HG03045 (cell line): ENCODE data around the gene HTRA2.

ENCODE experiments used
- ATAC-seq: cut with Tn5 transposase; IDR thresholded peaks from one replicate; pipeline ENCODE4 v1.9.1; 2021; ENCODE audit warnings: mild to moderate bottlenecking, moderate library complexity; ENCODE audit not compliant: unreplicated experiment

The HTRA2 gene

DNA sequence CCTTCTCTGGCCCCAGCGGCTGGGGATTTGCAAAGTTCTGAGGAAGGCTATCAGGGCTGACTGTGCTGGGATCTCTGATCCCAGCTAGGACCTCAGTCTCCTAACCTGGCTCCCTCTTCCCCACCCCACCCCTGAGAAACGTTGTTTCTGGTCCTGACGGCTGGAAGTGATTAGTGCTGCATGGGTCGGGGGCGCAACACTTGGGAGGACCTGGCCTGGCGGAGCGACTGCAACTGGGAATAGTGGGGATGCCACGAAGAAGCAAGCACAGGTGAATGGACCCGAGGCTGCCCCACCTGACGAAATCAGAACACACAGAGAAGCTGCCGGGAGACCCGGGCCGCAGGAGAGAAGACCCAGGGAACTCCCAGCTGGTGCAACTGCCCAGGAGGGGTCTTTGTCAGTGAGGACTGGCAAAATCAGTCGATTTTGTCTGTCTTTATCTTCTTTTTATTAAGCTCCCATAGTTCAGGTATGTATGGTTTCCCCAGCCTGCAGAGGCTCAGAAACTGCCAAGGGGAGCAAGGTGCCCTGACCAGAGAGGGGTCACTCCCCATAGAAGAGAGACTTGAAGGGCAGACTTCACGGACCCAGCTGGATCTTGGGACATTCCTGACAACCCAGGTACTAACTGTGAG lies 29.7 kb upstream of the HTRA2 start:
- ATAC-seq: no peak

DNA sequence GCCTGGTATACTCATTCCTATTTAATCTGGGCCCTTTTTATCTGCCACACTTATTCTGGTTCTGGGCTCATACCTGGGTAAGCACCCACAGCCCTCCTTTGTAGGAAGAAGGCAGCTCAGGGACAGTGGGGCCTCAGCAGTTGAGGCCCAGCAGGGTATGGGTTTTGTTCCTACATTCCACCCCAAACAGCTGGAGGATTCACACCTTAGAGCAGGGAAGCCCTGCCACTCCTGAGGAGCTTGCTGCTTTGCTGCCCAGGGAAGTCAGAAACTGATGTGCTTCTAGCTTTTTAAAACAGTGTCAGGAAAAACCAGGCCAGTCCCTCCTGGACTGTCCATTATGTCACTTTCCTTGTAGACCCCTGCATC lies 29.2 kb upstream of the HTRA2 start:
- ATAC-seq: no peak

DNA sequence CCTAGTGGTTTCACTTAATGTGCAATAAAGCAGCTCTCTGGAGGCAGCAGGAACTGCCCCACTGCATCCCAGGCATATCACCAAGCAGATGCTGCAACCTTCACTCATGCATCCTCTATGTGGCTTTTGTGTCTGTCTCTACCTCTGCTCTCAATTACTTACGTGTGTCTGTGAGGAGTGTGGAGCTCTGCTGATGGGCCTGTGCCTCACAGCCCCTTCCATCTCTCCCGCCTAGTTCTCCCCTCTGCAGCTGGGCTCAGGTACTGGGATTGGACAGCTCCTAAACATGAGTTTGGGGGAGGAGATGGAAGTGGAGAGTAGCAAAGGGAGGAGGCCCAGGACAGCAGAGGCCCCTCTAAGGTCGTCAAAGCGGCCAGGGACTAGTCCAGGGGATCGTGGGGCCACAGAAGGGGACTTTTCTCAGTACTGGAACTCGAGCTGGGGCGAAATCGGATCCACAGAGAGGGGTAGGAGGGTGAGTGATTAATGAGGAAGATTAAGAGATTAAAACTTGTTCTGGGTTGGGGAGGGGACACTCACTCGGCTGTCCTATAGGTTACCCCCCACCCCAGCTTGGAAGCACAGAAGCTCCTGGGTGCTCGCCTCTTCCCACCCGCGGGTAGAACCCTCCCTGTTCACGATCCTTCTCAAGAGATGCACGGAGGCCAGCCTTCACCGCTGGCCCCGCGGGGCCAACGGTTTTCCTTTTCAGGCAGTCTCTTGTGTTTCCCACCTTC lies 28.2 kb upstream of the HTRA2 start:
- ATAC-seq: no peak

DNA sequence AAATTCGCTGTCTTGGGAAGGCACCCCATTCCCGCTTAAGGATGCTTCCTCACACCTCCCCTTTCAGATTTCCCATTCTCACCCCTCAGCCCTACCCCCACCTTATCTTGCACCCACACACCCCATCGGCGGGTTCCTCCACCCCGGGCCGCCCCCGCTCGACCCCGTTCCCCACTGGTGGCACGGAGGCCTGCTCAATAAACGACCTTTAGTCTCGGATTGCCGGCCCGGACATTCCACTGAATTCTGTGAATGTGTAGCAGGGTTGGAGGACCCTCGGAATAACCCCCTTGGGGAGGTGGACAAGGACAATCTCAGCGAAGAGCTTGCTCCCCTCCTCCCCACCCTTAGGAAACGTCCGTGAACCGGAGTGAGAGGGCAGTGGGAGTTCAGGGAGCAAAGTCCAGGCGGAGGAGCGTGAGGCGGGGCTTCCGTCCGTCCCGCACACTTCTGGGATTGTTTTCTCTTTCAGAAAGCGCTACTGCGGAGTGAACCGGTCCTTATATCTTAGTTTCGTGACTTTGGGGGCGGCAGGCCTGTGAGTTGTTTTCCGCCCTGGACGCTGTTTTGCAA lies 27.5 kb upstream of the HTRA2 start:
- ATAC-seq: no peak

DNA sequence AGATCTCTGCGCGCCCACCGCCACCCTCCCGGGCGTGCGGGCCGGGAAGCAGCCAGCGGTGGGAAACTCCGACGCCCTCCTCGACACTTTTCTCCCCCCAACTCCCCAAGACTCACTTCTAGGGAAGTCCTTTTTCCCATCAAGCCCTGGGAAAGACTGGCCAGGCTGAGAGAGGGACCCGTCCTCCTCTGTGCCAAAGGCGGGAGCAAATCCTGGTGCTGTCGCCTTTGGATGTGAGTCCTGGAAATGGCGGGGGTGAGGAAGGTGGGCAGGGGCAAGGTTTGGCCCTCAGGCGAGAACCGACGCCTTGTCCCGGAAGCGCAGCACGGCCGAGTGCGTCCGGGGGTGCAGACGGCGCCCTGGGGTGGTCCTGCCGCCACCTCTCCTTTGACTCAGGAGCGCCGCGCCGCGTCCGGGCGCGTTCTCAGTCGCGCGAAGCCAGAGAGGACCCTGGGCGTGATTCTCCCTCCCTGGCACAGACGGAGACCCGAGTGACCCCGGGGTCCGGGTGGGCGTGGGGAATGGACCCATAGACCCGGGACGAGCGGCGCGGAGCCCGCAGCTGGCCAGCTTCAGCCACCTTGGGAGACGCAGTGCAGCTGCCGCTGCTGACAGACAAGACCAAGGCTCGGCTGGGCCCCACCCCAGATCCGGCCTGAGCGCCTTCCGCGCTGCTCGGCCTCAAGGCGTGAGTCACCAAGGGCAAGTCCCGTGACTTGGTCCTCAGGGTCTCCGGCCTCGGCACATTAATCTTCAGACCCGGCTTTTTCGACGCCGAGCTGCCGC lies 26.8 kb upstream of the HTRA2 start:
- ATAC-seq: no peak

DNA sequence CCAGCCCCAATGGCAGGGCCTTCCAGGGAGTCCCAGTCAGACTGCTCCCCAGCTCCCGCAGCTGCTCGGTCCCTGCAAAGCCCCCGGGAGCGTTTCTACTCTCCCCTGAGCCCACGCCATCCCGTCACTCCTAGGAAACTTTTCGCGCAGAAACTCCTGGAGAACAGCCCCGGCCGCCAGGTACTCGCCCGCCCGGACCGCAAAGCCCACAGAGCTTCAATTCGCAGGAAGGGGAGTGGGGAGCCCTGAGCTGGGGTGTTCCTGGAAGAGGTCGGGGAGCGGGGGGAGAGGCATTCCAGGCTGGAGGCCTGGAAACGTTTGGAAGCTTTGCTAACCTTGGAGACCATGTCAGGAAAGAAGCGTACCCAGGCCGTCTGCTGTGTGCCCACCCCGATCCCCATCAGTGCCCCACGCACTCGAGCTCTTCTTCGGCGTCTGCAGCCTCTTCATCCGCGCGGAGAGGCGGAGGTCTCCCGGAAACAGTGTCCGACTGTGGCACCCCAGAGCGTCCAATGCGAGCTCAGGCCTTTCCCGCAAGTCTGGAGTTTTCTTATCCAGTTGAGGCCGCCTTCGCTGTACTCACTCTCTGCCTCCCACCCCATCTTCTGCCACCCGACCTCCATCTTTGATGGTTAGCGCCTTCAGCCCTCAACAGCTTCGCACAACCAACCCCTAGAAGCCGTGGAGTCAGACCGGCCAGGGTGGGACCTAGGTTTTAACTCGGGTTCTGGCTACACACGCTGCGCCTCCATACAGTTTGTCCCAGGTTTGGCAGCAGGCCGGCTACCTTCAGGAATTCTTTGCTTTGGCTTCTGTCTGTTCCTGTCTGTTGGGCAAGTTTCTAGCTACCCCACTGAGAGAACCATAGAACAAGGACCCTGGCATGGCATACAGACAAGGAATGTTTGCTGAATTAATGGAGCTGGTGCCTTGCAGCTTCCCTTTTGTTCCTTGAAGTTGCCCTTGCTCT lies 25.9 kb upstream of the HTRA2 start:
- no peak for ATAC-seq

DNA sequence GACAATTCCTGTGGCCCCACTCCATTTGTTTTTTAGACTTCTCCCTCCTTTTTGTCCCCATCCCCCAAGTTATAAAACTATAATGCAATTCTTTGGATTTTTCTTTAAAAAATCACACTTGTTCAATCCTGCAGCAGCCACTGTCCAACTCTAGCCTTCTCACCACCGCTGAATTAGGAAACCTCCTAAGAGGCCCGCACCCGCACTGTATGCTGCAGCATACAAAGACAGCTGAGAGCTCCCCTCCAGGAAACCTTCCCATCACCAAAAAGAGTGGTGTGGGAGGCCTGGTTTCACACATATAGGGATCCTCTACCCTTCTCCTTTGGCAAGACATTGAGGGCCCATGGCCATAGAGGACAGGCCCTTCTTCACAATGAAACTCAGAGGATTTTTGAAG lies 25.1 kb upstream of the HTRA2 start:
- ATAC-seq: no peak

DNA sequence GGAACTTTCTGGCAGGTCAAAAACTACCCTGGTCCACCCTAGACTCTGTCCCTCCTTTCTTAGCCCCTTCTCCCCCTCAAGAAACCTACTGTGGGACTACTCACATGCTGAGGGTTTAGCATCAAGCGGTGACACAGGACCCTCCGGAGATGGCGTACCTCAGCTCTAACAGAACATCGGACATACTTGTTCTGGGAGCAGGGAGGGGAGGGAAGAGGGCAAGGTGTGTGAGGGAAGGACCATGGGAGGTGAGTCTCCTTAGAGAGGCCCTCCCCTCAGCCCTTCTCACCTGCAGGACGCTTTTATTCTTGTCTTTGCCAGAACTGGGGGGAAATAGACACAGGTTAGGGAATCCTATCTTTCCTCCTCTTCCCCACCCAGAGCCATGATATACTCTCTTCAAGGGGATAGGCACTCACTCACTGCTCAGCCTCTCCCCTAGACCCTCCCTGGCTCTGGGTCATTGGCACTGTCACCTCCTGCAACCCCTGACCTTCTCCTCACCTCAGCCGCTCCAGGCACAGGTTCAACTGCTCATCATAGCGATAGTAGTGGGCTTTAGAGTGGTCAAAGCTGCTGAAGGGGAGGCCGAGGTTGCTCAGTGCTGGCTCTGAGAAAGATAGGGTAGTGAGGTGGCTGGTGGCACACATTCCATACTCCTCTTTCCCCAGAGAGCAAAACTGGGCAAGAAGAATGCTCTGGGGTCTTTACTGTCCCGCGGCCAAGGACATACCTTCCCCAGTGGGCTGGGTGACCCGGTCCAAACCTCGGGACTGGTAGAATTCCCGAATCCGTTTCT lies 24.1 kb upstream of the HTRA2 start:
- no peak for ATAC-seq

DNA sequence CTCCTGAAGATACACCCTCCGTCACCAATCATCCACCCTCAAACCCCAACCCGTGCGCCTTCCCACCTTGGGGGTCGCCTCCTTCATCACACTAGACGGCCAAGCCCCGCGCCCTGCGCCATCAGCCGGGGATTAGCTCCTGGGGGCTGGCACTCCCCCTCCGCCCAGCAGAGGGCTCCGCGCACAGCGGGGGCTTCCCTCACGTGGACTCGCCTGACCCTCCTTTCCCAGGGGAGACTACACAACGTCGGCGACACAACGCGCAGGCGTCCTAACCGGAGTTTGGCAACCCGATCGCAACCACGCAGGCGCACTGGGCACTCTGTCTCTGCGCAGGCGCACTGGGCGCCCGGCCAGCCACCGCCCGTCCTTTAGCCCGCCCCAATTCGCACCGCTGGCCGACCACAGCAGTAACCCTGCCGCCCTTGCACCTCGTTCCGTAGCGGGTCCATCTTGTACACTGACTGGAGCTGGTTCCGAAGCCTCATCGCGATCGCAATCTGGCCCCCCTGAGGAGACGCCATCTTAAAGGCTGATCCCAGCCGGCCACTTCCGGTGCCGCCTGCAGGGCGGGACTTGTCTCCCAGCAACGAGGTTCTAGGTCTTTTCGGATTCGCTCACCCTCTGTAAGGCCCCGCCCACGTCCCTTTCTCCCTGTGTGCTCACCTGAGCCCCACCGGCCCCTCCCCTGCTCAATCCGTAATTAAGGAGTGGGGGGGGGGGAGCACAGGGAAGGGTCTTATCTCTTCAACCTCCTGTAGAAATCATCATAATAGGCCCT lies 22.4 kb upstream of the HTRA2 start, which contains the start of gene PCGF1:
TSS of gene PCGF1 (minus strand) at position 551 of the 781 bp plus-strand sequence. CDS start at position 524, 27 bp downstream.
- ATAC-seq: peak; percentile 92

DNA sequence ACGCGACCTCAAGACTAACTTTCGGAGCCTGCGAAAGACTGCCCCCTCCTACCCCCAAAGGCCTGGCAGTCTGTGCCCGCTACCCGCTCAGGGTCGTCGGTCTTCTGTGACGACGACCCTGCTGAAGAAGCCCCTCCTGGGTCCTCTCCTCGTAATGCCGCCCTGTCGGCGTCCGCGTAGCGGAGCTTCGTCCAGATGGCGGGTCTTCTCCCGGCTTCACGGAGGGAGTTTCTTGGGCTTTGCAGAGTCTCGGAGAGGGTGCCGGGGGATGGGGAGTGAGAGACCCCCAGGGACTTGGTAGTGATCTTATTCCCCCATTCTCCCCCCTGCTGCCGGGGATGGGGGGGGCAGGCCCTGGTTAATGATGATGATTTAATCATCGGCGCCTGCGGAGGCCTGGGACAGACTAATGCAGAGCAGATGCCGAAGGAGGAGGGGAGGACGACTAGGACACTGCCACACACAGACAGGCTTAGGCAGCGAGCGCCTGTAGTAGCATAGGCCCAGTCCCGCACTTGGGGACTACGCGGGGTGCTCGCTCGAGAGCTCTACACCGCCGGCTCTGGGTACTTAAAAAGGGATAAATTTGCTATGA lies 21.7 kb upstream of the HTRA2 start:
- ATAC-seq: peak; percentile 8

DNA sequence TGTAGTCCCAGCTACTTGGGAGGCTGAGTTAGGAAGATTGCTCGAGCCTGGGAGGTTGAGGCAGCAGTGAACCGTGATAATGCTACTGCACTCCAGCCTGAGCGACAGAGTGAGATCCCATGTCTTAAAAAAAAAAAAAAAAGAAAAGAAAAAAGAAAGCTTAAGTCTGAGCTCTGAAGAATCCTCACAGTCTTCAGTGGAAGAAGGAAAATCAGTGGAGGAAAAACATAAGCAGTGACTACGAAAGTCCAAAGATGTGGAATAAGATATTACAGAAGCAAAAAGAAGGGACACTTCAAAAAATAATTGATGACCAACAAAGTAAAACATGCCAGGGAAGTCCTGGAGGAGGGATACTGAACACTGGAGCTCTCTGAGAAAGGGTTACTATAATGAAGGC lies 19.5 kb upstream of the HTRA2 start:
- no peak for ATAC-seq

DNA sequence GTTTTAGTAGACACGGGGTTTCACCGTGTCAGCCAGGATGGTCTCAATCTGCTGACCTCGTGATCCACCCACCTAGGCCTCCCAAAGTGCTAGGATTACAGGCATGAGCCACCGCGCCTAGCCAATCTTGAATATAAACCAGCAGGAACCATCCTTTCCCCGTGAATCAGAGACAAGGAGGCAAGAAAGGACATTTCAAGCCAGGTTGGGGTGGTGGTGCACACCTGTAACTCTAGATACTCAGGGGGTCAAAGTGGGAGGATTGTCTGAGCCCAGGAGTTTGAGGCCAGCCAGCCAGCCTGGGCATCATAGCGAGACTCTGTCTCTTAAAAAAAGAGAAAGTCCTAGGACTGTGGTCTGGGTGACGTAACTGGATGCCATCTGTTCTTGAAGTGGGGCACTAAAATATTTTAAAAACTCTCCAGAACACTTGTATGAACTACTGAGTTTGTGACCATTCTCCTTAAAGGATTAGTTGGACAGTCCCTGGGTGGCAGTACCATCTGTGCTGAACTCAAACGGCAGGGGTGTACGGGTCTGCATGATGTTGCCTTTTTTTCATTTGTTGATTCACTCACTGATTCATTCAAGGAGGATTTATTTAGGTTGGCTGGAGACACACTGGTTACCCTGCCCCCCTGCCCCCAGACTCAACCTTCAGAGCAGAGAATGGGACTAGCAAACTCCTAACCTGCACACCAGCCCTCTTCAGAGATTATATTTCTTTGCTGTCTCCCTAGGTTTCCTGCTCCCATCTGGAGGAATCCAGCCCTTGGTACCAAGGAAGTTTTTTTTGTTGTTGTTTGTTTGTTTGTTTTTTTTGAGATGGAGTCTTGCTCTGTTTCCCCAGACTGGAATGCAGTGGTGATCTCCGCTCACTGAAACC lies 18.4 kb upstream of the HTRA2 start:
- no peak for ATAC-seq

DNA sequence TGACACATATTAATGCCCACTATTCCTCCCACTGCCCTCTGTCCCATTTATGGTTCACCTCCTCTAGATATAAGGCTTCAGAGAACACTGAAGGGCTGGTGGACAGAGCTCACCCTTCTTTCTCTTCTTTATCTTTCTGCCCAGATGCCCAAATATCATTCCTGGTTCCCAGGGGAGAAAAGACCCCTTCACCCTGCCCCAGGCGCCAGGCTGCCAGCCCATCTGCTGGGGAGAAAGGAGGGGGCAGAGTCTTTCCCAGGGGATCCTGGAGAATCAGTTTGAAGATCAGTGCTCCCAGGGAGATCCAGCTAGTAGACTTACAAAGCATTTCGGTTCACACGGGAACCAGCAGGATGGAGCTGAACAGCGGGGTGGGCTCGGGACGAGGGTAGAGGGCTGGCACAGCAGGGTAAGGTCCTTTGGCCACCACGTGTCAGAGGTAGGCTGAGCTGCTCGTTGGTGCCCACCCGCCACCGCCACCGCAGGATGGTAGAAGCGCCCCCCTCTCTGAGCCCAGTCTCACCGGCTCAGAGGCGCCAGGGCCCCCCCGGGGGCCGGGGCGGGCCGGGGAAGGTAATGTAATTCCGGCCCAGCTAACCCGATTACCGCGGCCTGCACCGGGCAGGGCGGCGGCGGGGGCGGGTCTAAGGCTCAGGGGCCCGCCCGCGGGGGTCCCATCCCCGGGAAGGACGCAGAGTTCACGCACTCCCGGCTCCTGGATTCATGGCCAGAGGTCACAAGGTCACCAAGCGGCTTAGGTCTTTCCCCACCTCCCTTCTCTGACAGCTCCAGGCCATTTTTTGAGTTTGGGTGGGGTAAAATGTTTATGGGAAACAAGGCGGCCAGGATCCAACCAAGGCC lies 16.8 kb upstream of the HTRA2 start:
- no peak for ATAC-seq

DNA sequence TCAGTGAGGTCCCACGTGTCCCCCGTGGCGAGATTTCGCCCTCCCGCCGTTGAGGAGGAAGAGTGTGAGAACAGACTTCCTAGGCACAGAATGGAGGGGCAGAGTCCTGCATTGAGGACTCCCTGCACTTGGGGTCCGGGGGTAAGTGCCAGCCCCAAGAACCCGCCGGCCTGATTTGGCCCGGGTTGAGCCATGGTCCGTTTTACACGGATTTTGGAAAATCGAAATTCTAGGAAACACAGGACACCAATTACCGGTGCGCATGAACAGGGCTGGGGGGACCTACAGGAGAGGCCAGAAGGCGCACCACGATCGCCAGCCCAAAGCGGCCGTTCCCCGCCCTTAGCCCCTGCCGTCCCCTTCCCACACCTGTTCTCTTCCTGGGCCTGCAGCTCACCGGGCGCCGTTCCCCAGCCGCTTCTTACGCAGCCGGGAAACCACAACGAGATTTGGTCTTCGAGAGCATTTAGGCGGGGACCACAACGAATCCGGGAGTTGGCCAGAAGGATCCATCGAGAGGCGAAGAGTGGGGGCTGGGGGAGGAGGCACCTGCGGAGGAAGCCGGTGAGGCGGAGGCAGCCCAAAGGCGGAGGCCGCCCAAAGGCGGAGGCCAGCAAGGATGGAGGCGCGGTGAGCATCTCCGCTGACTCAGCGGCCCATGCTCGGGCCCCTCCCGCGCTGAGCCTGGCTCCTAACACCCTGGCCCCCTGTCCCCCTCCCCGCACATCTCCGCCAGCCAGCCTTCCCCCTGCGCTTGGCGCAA lies 15.9 kb upstream of the HTRA2 start:
- no peak for ATAC-seq

DNA sequence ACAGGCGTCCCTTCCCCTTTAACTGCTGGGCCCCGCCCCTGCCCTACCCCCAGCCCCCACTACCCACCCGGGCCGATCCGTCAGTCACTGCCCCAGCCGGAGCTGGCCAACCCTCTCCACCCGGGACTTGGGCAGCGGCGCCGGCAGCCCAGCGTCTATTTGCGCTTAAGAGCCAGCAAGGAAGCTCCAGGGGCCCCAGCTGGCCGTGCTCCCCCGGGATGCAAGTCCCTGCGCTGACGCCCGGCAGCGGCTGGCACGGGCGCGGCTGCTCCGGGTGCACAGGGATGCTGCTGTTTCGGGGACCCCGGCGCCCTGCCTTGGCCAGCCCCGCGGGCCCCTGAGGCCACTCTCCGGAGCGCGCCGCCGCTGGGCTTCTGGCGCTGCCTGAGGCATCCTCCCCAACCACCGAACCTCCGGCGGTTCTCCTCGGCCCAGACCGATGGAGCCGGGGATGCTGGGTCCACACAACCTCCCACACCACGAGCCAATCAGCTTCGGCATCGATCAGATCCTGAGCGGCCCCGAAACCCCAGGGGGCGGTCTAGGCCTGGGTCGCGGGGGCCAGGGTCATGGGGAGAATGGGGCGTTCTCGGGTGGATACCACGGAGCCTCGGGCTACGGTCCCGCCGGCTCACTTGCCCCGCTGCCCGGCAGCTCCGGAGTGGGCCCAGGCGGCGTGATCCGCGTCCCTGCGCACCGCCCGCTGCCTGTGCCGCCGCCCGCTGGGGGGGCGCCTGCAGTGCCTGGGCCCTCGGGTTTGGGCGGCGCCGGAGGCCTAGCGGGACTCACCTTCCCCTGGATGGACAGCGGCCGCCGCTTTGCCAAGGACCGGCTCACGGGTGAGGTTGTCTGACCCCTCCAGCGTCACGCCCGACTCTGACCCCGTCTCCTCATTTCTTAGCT lies 15.1 kb upstream of the HTRA2 start, which contains the start of gene TLX2:
TSS of gene TLX2 (plus strand) at position 83 of the 903 bp plus-strand sequence. CDS start at position 440, 357 bp downstream.
- no peak for ATAC-seq
